IPS-11a (cell line): ENCODE results near the gene SPARCL1.
"Not testable (repeated sequence)": the region's sequence is repeated elsewhere in the genome, so short reads cannot be mapped to it uniquely, and the experiment has no call there.

Experiments used
- H3K4me3 ChIP-seq: one replicate; pipeline ENCODE4 v1.5.1; 2013; ENCODE audit warnings: low read depth, low read length, control low read depth

The SPARCL1 gene, protein sequence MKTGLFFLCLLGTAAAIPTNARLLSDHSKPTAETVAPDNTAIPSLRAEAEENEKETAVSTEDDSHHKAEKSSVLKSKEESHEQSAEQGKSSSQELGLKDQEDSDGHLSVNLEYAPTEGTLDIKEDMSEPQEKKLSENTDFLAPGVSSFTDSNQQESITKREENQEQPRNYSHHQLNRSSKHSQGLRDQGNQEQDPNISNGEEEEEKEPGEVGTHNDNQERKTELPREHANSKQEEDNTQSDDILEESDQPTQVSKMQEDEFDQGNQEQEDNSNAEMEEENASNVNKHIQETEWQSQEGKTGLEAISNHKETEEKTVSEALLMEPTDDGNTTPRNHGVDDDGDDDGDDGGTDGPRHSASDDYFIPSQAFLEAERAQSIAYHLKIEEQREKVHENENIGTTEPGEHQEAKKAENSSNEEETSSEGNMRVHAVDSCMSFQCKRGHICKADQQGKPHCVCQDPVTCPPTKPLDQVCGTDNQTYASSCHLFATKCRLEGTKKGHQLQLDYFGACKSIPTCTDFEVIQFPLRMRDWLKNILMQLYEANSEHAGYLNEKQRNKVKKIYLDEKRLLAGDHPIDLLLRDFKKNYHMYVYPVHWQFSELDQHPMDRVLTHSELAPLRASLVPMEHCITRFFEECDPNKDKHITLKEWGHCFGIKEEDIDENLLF

DNA sequence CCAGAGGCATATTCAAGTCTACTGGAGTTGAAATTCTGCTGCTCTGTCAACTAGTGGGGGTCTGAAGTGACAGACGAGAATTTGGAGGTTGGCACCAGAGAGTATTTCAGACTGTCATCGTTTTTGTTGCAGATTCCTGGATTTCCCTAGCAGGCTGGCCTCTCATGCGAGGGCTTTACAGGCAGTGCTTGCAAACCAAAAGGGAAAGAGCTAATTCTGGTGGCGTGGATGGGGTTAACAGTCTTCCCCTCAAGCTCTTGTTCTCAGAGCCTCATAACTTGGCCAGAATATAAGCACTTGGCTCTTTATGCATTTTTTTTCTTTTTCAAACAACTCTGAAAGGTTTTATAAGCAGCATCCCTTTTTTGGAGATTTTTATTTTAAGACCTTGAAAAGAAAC lies at the start of gene SPARCL1:
SPARCL1 (minus strand) TSS at position 190 of the 400 bp plus-strand sequence. CDS start 29,802 bp downstream, outside the sequence.
- no peak within 1 kb of the TSS for H3K4me3 ChIP-seq

DNA sequence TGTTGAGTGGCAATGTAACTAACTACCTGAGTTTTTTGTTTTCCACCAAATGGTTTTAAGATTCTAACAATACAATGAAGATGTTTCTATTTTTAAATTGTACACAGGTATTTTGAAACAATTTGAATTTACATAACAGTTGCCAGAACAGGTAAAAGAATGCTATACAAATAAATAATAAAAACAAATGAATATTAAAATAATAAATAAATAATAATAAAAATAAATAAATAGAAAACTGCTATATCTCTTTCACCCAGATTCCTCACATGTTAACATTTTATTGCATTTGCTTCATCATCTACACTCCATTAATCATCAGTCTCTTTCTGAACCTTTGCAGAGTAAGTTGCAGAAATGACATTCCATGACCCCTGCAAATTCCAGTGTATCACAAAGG lies 46.8 kb upstream of the SPARCL1 start:
- H3K4me3 ChIP-seq, result no peak overlapping the region

DNA sequence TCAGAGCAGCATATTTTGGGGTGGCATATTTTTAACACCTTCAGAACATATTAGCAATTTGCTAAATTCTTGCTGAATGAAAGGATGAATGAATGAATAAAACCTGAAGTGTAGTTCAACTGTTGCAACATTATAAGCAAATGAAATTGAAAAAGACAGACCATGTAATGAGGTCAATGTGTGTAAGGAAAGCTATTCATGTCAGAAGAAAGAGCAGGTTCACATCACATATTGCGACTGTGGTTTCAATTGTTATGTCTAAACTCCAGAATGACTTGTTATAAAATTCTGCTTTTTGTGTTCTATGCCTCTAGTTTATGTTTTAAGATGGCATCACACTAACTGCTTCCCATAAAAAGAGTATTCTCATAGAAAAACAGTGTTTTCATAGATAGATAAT lies 46.2 kb upstream of the SPARCL1 start:
- H3K4me3 ChIP-seq, result no peak overlapping the region

DNA sequence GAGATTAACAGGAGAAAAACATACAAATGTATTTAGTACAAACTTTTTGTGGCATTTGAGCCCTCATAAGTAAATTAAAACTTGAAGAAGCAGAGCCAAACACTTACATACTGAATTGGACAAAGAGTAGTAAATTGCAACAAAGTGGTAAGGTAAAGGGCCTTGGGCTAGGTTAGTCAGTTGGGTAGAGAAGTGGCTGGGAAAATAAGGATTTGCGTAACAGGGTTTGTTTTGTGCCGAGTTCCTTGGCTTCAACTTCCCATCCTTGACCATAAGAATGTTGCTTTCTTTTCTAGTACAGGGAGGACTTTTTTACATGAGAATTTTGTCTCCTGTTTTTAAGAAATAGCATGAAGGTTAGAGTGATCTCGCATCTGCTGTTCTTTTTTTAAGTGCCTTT lies 45.8 kb upstream of the SPARCL1 start:
- no peak overlapping the region for H3K4me3 ChIP-seq

DNA sequence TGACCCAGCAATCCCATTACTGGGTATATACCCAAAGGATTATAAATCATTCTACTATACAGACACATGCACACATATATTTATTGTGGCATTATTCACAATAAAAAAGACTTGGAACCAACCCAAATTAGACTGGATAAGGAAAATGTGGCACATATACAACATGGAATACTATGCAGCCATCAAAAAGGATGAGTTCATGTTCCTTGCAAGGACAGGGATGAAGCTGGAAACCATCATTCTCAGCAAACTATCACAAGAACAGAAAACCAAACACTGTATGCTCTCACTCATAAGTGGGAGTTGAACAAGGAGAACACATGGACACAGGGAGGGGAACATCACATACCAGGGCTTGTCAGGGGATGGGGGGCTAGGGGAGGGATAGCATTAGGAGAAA lies 45.2 kb upstream of the SPARCL1 start:
- H3K4me3 ChIP-seq, result not testable (repeated sequence)

DNA sequence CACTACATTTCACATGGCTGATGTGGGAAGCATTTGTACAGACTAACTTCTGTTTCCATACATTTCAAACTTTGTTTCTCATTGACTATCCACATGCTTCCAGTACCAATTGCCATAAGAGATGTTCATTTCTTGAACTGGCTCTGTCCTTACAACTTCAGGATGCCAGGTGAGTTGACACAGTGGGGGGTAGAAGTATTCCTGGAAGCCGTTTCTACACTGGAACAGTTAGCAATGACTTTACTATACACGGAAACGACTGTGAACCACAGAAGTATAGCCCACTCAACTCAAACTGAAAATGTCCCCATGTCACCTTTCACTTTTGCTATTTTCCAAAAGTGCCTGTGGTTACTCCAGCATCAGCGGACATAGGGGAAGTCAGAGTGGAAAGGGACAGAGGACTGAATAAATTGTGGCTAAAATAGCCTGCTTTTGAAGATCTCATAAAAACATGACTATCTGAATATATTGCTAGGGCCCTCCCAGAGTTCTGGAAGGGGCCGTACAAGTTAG lies 41.2 kb upstream of the SPARCL1 start:
- H3K4me3 ChIP-seq, result no peak overlapping the region

DNA sequence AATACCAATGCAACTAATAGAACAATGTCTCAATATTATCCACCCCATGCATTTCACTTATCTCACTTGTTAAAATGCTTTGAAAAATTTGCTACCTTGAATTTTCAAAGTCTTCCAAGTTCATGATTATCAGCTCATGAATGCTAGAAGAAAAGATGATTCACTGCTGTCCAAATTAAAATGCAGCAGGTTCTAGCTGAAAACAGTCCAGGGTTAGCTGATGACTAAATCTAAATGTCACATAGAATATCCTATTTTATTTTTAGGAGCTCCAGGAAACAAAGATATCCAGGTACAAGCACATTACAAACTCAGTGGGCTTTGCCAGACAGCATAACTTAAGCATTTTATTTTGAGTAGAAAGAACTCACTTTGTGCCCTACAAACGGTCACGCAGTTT lies 38.0 kb upstream of the SPARCL1 start:
- H3K4me3 ChIP-seq, result no peak overlapping the region

DNA sequence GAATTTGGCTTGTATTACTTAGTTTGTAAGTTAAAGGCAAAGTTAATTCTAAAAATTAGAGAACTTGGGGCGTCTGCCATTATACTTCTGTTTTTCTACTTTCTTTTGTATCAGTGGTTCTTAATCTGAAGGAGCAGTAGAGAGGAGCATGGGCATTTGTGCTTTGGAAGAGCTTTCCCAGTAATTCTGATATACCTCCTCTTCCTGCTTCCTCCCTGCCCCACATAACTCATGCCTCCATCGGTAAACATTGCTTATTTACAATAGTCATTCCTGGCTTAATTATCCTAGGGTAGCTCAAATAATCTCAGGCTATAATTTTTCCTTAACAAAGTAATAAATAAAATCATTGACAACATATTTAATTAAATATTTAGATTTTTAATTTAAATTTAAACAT lies 37.1 kb upstream of the SPARCL1 start:
- no peak overlapping the region for H3K4me3 ChIP-seq

DNA sequence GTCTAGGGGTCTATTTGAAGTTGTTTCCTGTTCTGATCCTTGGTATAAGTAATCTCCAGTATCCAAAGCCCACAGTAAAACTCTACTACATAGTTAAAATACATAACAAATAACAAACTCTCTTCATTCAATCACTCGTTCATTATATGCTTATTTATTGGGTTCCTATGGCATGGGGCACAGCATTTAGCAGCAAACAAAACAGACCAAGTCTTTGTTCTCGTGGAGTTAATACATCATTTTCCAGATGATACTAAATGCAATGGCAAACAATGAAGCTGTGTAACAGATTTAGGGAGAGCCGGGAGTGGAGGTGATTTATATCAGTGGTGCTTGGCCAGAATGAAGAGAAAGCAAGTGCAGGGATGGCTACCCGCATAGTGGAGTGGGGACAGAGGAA lies 36.6 kb upstream of the SPARCL1 start:
- no peak overlapping the region for H3K4me3 ChIP-seq

DNA sequence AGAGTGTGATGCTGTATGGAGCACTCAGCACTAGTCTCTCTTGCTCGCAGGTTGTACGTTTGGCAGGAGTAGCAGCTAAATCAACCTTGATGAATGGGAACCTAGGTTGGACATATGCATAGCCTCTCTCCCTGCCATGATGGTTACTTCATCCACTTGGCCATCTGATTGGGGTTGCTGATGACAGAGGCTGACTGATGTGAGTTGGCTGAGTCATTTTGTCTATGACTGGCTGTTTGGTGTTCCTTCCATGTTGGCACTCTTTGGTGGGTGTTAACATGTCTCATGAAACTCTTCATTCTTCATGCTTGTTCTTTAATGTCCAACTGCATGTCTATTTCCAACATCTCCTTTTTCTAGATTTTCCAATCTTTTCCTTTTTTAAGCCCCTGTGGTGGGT lies 31.6 kb upstream of the SPARCL1 start:
- H3K4me3 ChIP-seq, result no peak overlapping the region

DNA sequence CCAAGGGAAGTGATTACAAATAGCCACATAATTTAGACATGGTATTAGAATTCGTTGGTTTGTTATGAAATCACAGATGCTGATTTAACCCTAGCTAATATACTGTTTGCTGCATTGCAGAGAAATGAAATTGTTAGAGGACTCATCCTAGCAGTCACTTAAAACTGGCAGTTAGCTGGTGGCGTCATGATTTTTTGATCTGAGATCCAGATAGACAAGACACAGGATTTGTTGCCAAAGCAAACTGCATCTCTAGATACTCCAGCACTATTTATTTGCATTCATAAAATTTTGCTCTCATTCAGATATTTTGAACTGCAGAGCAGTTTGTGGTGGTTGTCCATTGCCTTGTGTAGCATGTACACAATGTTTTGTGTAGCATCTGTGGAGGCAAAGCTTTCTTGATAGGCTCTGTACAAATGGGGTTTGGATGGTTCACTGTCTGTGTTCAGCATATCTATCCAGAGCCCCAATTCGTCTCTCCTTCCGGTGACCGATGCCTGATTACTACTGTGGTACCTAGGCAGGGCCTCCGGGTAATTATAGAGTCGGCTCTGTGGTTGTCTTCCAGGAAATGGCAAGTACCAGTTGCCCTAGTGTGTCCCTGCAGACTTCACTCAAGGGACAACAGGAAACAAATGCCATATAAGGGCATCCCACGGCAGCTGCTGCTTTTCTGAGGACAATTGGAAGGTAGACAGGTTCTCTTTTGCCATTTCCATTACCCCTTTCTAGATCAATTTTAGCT lies 30.1 kb upstream of the SPARCL1 start:
- H3K4me3 ChIP-seq, result no peak overlapping the region

DNA sequence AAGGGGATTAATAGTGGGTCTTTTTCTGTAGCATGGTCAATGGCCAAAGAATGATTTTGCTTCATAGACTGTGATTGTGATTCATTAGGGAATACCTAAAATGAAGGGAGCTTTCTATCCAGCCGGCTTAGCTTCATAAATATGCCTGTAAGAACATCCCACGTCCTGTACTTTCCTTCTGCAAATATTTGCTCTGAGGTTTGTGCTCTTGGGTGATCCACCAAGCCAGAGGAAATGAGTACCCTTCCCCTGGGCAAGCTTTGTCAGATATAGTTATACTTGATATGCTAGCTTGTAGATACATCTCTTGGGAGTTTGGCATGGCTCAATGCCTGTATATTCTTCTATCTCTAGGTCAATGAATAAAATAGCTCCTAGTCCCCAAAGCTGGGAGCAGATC lies 28.2 kb upstream of the SPARCL1 start:
- H3K4me3 ChIP-seq, result no peak overlapping the region

DNA sequence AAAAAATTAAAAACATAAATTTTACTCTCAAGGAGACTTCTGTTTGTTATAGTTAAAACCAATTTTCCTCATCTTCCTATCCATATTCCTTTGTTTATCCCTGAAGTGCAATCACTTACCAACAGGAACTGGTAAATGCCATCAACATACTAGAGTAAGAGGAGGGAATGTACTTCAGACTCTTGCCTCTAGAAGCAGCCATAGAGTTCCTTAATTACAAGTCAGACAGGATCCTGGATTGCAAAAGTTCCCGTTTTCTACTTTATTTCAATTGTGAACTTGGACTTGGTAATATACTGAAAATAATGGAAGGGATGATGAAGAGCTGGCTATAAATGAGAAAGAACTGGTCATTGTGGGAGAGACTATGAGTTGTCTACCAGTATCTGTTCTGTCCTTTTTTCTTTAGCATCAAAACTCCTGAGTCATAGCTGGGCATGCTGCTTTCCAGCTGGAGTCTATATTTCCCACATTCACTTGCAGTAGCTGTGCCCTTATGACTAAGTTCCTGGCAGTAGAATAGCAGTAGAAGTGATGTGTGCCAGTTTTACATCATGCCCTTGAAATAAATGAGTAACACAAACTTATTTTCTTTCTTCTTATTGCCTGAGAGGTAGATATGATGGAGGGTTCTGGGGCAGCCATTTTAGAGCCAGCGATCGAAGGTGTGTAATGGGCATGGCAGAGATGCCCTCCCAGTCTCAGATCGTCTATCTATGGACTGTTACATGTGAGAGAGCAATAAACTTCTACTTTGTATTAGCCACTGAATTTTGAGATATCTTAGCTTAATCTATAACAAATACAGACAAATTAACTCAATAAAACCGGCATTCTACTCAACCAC lies 26.8 kb upstream of the SPARCL1 start:
- H3K4me3 ChIP-seq, result no peak overlapping the region

DNA sequence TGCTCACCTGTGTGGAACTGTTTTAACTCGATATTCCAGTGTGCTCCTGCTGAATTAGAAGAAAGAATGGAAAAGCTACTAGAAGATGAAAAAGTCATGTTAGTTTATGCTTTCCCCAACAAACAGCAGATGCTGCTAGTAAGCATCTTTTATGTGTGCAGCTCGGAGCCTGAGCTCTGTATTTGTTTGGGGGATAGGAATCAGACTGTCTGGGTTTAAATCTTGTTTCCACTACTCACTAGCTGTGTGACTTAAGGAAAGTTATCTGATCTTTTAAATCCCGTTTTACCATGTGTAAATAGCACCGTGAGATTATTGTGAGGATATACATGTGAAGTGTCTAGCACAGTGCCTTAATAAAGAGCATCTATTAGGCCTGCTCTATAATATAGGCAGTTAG lies 24.0 kb upstream of the SPARCL1 start:
- H3K4me3 ChIP-seq, result no peak overlapping the region

DNA sequence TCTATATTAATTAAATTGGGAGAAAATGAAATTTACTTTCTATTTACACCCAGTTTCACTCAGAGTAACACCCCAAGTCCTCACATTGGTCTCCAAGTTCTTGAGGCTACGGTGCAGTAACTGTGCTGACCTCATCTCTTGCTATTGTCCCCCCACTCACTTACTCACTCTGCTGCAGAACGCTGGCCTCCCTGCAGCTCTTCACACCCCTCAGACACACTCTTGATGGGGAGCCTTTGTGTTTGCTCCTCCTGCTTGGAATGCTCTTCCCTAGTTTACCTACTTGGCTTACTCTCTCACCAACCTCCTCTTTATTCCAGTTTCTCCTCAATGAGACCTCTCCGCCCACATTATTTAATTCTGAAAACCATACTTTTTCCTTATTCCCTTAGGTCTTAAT lies 22.2 kb upstream of the SPARCL1 start:
- H3K4me3 ChIP-seq, result no peak overlapping the region

DNA sequence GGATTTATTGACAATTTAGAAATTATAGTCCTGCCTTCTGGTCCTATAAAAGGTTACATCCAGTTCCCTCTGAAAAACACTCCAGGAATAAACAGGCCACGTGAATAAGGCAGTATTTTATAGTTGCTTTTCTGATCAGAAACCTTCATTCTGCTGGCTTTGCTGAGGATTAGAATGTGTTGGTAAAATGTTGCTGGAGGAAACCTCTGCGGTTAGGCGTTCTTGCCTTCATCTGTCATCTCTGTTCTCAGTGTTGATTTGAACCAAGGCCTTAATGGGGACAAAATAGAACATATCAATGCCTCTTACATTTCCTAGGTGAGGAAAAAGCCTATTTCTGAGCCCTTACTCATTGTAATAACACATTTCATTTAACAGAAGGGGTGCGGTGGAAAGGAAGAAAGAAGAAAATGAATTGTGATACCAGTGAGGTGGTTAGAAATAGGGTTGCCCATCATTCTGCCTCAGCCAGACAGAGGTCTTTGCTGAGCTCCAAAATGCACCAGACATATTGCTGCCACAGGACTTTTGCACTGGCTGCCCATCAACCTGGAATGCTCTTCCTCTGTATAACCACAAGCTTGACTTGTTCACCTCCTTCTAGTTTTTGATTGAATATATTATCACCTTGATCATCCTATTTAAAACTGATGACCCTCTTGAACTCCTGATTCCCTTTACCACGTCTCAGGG lies 18.0 kb upstream of the SPARCL1 start:
- H3K4me3 ChIP-seq, result no peak overlapping the region

DNA sequence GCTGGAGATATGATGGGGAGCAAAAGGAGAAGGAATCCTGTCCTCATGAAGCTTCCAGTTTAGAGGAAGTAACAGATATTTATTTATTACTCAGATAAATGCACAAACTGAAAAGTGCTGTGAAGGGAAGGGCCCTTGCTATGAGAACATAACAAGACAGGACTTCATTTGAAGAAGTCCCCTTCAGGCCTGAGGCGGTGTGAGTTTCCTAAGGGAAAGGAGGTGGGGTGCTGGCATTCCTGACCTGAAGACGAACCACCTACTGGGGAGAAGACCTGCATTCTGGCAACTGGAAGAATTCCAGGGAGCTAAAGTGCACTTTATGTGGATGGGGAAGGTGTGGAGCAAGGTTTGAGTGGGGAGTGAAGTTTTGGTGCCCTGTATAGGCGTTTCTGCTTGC lies 15.9 kb upstream of the SPARCL1 start:
- no peak overlapping the region for H3K4me3 ChIP-seq

DNA sequence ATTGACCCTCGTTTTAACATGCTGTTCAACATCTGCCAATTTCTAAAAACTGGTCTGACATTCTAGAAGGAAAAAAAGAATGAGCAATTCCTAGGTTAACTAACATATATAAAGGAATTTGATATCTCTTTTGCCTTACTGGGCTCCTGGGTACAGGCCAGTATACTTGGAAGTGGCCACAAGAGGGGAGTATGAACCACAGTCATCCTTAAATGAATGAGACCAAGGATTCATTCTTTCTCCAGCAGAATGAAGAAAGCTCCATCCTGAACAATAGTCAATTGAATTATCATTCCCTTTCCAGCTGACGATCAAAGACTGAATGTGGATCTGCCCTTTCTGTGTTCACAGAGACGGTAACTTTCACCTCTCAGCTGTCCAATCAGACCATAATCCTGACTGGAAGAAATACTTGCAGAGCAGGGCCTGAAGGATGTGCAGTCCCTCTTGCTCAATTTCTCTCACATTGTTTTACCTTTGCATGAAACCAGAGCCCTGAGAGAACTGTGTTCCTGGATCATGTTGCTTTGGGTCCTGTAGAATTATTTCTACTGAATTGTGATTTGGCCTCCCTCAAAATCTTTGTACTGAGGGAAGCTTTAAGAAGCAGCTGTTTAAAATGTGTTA lies 14.8 kb upstream of the SPARCL1 start:
- H3K4me3 ChIP-seq, result no peak overlapping the region

DNA sequence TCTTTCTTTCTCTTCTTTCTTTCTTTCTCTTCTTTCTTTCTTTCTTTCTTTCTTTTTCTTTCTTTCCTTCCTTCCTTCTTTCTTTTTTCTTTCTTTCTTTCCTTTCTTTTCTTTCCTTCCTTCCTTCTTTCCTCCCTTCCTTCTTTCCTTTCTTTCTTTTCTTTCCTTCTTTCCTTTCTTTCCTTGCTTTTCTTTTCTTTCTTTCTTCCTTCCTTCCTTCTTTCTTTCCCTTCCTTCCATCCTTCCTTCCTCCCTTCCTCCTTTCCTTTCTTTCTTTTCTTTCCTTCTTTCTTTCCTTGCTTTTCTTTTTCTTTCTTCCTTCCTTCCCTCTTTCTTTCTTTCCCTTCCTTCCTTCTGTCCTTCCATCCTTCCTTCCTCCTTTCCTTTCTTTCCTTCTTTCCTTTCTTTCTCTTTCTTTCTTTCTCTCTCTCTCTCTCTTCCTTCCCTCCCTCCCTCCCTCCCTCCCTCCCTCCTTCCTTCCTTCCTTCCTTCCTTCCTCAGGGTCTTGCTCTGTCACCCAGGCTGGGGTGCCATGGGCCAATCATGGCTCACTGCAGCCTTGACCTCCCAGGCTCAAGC lies 13.6 kb upstream of the SPARCL1 start:
- no peak overlapping the region for H3K4me3 ChIP-seq
